HG03135 (cell line): Measurements from ENCODE around the gene IL1RN.

ENCODE experiments used
- ATAC-seq: cut with Tn5 transposase; IDR thresholded peaks from one replicate; pipeline ENCODE4 v1.9.1; 2021; ENCODE audit warnings: mild to moderate bottlenecking, moderate library complexity; ENCODE audit not compliant: unreplicated experiment

IL1RN gene

DNA sequence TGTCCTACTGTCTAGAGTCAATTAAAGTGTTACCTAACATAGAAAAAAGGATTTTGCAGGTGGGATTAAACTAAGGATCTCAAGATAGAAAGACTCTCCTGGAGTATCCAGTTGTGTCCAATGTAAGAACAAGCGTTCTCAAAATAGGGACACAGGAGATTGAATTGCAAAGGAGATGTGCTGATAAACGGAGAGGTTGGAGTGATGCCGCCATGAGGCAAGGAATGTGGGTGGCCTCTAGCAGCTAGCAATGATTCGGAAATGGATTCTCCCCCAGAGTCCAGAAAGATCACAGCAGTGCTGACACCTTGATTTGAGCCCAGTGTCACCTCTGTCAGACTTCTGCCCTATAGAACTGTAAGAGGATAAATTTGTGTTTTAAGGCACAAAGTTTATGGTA, 24.1 kb upstream of the IL1RN start:
- ATAC-seq = no peak

DNA sequence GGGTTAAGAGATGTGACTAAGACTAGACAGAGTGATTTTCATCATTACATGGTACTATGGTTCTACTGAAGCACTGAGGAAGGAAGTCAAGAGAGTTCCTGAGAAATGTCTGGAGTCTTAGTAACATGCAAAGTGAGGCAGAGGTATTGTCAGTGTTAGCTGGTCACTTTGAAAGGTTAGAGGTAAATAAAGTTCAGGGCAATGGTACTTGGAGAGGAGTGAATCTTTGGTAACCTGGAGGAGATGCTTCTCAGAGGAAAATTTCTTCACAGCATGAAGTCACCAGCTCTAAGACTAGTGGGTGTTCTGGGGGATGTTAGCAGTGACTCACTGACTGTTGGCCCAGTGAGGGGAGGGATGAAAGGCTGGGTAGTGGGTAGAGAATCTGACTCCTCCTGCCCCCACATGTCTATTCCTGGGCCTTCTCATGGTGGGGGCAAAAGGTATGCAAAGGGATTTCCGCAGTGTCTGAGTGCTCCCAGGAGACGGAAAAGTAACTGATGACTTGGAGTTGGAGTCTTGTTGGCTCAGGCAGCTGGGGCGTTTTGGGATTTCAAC, 23.3 kb upstream of the IL1RN start:
- no peak for ATAC-seq

DNA sequence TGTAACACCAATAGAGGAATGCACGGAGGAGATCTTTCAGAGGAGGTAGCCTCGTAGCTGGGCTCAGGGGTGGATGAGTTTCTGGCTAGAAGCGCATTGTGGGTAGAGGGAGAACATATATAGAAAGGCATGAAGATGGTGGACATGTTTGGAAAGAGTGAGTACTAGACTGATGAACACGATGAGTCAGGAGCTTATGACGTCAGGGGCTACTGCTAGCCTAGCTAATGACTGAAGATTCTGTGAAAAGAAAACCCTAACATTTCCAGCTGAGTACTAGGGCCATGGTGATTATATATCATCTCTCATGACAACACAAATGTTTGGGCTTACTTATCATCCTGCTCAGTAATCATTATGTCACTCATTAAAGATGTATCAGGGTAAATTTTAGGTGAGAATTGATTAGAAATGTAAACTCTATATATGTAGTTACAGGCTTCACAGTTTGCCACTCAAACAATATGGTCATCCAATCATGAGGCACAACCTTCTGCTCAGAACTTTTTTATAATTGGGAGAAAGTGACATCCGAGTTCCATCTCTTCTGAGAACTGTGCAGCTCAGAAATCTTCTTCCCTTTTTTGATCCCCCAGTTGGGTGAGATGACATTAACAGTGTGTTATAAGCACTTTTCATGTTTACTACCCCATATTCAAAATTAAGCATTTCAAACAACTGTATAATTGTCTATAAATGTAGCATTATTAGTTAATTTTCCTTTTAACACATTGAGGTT, 22.2 kb upstream of the IL1RN start:
- no peak for ATAC-seq

DNA sequence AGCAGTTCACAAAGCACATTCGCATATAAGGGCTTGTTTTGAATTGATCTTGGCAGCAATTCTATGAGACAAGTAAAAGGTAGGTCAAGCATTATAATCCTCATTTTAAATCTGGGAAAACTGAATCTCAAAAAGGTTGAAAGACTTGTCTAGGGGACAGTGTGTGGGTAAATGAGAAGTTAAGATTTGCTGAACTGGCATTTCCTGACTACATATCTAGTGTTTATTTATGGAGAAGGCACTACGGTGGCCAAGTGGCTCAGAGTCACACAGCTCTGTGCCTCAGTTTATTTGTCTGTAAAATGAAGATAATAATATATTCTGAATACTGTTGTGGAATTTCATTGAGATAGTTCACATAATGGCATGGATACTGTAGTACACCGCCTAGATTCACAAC, 16.3 kb upstream of the IL1RN start:
- no peak for ATAC-seq

DNA sequence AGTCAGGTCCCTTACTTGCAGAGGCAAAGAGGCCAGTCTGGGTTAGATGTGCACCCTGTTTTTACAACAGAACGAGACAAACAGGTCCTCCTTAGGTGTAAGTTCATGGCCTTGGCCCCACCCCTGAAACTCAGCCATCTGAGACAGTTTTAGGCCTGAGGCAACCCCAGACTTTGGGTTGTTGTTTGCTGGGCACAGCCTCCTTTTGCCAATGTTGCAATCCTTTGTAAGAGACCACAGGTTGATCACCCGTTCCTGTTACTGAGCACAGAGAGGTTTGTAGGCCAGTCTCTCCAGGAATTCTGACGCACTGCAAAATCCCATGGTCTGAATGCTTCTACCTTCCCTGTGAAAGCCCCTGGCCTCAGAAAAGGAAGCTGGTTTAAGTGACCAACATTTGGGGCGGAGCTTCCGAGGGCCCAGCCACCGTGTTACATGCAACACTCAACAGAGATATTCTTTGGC, 15.5 kb upstream of the IL1RN start:
- no peak for ATAC-seq

DNA sequence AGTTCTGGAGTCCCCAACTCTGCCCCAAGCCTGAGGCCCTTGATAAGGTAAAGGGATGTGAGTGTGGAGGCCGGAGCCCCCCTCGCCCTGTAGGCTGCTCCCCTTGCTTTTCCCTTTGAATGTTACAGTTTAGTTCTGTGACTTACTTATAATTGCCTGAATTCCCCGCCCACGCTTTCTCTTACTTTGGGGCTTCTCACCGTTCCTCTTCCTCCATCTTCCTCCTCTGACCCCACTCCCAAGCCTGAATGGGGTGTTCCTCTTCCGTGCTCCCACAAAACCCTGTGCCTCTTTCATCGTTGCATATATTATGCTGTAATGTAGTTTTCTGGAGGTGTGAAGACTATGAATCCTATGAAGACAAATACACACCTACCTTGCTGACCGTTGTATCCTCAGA, 15.0 kb upstream of the IL1RN start:
- no peak for ATAC-seq

DNA sequence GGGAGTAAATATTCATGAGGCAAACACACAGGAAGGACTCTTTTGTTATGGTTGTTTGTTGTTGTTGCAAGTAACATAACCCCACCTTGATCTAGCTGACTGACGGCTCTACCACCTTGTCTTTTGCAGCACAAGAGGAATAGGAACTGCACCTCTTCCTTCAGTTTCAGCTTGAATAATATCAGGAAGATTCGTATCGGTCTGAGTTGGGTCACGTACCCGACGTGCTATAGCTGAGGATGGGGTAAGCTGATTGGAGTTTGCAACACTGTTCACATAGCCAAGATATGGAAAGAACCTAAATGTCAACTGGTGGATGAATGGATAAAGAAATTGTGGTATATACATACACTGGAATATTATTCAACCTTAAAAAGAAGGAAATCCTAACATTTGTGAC, 14.5 kb upstream of the IL1RN start:
- no peak for ATAC-seq

DNA sequence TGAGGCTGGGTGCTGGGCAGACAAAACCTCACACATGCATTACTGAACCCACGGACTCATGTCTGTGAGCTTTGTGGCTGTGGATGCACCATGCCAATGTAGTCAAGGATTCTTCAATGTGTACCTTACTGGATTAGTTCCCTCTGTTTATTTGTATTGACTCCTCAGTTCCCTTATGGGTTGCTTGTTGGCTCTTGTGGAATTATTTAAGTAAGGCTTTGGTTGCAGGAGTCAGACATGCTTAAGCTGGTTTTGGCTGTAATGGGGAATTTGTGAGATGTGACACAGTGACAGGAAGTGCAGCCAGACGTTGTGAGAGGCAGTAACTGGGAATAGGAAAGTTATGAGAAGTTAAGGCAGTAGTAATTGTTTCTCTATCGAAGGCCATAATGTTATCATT, 13.6 kb upstream of the IL1RN start:
- ATAC-seq = no peak

DNA sequence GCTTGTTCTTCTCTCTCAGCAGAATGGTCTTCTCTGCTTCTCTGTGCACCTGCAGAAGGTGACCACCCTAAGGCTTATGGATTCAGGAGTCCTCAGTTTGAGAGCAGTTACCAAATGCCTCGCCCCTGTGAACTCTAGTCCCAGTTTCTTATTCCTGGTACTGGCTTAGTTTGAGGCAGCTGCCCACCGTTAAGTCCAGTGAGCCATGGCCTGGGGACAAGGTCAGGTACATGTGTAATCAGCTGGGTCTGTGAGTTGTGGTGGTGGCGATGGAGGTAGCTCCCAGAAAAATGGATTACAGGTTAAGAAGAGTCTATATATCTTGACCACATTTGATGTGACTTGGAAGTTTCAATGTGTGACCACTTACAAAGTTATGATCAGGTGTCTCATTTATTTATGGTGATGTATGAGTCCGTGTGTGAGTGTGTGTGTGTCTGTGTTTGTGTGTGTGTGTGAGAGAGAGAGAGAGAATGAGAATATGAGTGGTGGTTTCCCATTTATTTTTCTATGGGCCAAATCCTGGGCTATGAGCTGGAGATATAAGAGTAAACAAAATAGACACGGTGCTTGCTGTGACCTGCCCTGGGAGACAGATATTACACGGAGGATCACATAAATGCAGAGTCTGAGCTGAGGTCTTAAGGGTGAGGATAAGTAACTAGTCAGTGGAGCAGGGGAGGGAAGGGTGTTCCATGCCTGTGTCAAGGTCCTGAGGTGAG, 13.0 kb upstream of the IL1RN start:
- no peak for ATAC-seq

DNA sequence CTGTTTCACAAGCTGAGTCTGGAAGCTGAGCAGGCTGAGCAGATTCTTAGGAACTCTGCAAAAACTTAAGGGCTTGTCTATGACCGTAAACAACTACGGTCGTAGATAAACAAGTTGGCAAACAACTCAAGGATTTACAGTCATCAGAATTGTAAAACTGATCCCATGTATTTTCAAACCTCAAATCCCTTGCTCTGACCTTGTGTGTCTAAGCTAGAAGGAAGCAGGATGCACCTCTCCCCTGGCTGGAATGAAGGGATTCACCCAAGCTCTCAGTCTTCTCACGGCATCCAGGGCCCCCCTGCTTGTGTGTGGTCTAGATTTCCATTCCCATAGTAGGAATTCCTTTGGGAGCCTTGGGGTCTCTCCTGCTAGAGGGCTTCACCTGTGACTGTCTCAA, 12.4 kb upstream of the IL1RN start:
- ATAC-seq = no peak

DNA sequence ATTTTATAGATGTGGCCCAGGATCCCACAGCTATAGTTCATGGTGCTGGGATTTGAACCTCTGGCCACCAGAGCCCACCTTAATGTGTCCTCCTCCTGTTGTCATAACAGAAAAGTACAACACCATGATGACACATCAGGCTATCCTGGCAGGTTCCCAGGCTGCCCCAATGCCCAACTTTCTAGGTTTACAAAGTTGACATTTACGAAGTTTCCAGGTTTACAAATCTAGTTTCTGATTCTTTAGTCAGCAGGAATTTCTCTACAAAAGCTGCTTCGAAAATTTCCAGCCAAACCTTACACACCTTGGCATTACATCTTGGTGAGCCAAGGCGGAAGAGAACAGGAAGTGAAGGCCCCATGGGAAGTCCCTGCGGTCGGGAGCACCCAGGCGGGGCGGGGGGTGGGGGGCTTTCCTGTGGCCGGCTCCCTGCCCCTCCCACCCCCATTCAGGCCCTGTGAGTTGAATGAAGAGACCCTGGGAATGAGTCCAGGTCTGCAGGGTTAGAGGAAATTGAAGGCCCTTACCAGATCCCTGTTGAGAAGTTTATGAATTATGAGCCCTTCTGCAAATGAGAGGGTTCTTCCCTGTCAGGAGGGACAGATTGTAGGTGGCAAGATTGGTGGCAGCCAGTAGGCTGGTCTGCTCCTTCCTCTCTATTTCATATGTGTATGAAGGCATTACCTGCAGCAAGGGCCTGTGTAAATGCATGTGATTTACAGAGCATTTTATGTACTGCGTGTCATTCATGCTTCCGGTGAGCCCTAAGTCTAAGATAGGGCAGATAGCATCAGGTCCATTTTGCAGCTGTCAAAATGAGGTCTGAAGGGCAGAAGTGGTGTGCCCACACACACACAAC, 11.1 kb upstream of the IL1RN start:
- ATAC-seq = peak; percentile 50

DNA sequence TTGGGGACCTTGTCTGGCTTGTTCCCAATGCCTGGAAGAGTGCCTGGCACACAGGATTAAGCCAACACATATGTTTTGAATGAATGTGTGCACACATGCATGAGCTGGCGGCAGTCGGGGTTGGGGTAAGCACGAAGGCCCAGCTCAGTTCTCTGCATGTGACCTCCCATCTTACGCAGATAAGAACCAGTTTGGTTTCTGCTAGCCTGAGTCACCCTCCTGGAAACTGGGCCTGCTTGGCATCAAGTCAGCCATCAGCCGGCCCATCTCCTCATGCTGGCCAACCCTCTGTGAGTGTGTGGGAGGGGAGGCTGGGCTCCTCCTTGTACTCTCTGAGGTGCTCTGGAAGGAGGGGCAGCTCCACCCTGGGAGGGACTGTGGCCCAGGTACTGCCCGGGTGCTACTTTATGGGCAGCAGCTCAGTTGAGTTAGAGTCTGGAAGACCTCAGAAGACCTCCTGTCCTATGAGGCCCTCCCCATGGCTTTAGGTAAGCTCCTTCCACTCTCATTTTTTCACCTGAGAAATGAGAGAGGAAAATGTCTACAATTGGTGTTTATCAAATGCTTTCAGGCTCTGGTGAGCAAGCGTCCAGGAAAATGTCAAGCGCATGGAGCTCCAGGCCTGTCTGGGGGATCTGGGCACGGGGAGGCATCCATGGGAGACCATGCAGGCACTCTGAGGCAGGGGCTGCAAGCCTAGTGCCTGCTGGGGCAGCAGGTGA, 9.7 kb upstream of the IL1RN start:
- ATAC-seq = no peak

DNA sequence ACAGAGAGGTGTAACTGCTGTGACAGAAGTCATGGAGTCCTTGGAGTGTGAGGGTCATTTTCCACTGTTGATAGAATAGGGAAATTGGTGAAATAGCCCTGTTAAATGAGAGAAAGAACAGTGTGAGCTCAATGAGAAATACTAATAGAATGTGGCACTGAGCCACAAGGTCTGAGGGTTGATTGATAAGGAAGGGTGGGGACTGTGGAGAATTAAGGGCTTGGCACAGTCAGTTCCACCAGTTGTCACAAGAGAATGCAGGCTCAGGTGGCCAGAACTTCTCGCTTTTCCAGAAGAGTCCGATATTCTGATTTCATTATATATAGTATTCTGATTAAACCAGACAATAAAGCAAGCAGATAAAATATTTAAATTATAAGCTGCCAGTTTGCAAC, 9.1 kb upstream of the IL1RN start:
- no peak for ATAC-seq

DNA sequence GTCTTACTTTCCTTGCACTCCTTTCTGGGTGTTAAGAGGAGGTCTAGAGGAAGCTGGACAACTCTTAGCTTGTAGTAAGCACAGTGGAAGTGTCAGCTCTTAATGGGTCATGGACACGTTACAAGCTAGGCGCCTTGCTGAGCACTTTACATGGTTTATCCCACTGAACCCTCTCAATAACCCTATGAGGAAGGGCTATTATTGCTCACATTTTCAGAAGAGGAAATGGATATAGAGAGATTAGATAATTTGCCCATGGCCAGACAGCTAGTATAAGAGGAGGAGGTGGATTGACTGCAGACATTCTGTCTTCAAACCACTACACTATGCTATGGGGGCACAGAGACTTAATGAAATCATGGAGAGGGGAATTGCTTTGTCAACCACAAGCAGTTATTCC, 8.3 kb upstream of the IL1RN start:
- ATAC-seq = no peak

DNA sequence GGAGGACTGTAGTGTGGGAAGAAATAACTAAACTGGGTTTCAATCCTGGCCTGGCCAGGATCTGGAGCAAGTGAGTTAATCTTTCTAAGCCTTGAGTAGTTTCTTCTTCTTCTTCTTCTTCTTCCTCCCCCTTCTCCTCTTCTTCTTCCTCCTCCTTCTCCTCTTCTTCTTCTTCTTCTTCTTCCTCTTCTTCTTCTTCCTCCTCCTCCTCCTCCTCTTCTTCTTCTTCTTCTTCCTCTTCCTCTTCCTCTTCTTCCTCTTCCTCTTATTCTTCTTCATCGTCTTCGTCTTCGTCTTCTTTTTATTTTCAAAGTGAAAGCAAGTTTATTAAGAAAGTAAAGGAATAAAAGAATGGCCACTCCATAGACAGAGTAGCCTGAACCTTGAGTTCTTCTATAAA, 6.5 kb upstream of the IL1RN start:
- no peak for ATAC-seq

DNA sequence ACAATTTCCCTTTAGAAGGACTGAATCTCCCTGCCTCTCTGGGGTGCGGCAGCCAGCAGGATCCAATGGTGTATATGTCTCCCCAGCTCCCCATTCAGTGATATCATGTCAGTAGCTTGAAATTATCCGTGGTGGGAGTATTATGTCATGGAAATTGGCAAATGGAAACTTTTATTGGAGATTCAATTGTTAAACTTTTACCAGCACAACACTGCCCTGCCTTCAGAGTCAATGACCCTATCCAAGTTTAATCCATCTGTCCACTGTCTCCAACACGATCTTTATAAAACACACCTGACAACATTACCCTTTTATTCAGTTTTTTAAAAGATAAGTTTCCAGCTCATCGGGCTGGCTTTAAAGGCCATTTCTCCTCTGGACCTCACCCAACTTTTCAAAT, 5.0 kb upstream of the IL1RN start:
- no peak for ATAC-seq

DNA sequence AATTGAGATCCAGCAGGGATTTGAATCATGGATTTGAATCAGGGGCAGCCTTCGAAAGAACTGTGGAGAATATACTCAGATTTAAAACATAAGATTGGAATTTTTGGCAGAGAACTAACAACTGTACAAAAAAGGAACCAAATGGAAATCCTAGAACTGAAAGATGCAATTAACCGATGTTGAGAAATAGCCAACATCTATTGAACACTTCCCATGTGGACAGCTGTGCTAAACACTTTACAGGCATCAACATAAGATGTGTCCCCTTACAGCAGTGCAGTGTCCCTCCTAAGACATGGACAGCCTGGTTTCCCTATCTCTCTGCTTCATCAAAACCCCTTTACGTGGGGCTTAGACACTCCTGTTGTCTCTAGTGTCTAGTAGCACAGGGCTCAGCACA, 3.7 kb upstream of the IL1RN start:
- no peak for ATAC-seq

DNA sequence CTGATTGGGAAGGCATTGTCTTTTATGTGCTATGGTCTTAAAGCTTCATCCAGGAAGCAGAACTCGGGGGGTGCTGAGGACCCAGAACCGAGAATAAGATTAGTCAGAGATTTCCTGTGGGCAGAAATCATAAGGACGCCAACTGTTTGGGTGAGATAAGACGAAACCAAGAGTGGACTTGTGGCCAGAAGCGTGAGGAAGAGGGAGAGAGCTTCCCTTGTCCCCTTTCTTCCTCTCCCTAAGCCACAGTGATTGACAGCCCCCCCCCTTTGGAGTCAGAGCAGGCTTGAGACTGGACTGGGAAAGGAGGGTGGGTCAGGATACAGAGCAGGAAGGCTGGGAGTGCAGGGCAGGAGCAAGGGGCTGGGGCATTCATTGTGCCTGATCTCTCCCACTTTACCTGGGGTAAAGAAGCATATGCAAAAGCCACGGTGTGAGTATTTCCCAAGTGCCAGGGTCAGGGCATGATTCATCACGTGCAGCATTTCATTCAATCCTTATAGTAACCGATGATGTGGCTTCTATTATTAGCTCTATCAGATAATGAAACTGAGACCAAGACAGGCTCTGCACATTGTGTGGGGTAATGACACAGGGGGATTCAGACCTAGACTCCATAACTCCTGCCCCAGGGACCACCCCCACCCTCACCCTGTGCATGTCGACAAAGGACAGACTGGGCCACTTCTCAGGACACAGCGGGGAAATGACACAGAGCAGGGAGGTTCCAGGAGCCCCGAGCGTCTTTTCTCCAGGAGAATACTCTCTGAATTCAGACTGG, 3.0 kb upstream of the IL1RN start:
- peak; percentile 71 for ATAC-seq

DNA sequence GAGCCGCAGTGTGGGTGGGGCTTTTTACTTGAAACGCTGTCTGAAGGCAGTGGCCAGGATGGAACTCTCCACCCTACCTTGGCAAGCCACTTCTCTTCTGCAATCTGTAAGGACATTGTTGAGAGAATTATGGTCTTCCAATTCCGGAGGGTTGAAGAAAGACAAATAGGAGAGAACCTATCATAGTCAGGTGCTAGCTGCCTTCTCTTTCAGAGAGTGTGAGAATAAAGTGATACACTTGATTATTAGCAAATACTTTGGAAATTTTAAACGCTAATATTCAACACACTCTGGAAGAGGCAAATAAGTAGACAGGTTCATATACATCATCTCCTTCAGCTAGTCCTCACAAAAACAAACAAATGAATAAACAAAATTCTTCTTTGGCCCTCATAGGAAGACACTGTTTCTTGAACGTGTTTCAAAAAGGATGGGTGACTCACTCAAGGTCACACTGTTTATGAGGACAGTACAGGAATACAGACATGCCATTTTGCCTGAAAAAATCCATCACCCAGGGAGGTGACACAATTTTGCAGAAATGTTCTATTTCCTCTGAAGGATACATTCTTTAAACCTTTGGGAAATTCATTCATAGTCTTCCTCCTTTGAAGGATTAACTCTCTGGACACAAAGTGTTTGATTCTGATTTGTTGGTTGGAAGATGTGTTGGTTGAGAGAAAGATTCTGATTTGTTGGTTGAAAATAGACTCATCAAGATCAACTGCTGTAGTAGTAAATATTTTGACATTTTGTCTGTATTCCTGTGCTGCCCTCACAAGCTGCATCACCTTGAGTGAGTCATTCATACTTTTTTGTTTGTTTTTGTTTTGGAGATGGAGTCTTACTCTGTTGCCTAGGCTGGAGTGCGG, 2.2 kb upstream of the IL1RN start:
- no peak for ATAC-seq
